ENCODE measurements around the gene TENM4.

GRCh38 chr11:79397252-79397651 lies 43.6 kb downstream of the TENM4 start:
- no peak for TF ChIP-seq CTCF (IDR thresholded peaks at IDR 0.05; ENCODE audit: borderline replicate concordance, extremely low read depth, low read length, poor library complexity, severe bottlenecking)
- TF ChIP-seq EZH2 (IDR thresholded peaks at IDR 0.05; ENCODE audit: borderline replicate concordance, low read depth, low read length, severe bottlenecking) = no peak

Measured in DND-41 (cell line).